SH-SY5Y (cell line): ENCODE data around the gene PRPF40B.

Source experiments
- GATA2 ChIP-seq: IDR thresholded peaks from 2 replicates; pipeline ENCODE4 v1.6.1; 2011; ENCODE audit warnings: mild to moderate bottlenecking, low read depth, low read length
- GATA3 ChIP-seq: IDR thresholded peaks from 2 replicates; pipeline ENCODE4 v1.6.1; 2011; ENCODE audit warnings: low read depth, mild to moderate bottlenecking, low read length, moderate library complexity

DNA sequence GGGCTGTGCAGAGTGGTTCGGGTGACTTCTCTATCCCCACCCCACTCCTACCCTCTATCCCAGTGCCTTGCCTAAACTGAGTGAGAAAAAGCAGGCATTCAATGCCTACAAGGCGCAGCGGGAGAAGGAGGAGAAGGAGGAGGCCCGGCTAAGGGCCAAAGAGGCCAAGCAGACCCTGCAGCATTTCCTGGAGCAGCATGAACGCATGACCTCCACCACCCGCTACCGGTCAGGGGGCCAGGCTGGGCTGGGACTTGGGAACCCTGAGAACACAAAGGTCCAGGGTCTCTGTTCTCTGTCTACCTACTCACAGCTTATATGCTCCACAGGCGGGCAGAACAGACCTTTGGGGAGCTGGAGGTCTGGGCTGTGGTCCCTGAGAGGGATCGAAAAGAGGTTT, 11.7 kb downstream of the PRPF40B start:
- TF ChIP-seq GATA3 = no peak
- no peak for TF ChIP-seq GATA2
